Suprapubic skin (tissue), 4 donors: ENCODE results near the gene IMMT. TPM values are rescaled to one million over a fixed set of nuclear protein-coding genes. Genes with fewer than 3 reads are reported as not detected.
"Not testable (repeated sequence)": the region's sequence is repeated elsewhere in the genome, so short reads cannot be mapped to it uniquely, and the experiment has no call there.

Source experiments
- DNase-seq, 2 donors: peaks; one replicate each; pipeline ENCODE4 v3.0.0-alpha.2; 2019; ENCODE audit warnings: low spot score in 2 of 2
- H3K27ac ChIP-seq: fragments of 200-600 bp; sonication (generic); one replicate; pipeline ENCODE4 v1.5.1; 2019
- H3K27me3 ChIP-seq: fragments of 200-600 bp; sonication (generic); one replicate; pipeline ENCODE4 v1.5.1; 2019
- H3K36me3 ChIP-seq: fragments of 200-600 bp; sonication (generic); one replicate; pipeline ENCODE4 v1.5.1; 2019
- H3K4me1 ChIP-seq: fragments of 200-600 bp; sonication (generic); one replicate; pipeline ENCODE4 v1.5.1; 2019
- H3K4me3 ChIP-seq: fragments of 200-600 bp; sonication (generic); one replicate; pipeline ENCODE4 v1.5.1; 2019; ENCODE audit warnings: mild to moderate bottlenecking
- H3K9me3 ChIP-seq: fragments of 200-600 bp; sonication (generic); one replicate; pipeline ENCODE4 v1.5.1; 2019
- EP300 ChIP-seq: sonication (generic); formaldehyde crosslinking; IDR thresholded peaks from one replicate; pipeline ENCODE4 v1.6.1; 2017; ENCODE audit warnings: antibody characterized with exemption
- POLR2A ChIP-seq, 2 donors: fragments of 450-650 bp; IDR thresholded peaks; one replicate each; pipeline ENCODE4 v1.6.1; 2017; ENCODE audit warnings: antibody characterized with exemption in 2 of 2, mild to moderate bottlenecking in 2 of 2, moderate library complexity in 2 of 2
- POLR2AphosphoS5 ChIP-seq, 3 donors: sonication (generic); formaldehyde crosslinking; IDR thresholded peaks; one replicate each; pipeline ENCODE4 v1.6.1; 2017; ENCODE audit warnings: antibody characterized with exemption in 3 of 3
- WGBS: methylation state at CpG from one replicate; pipeline ENCODE4 v1.1.5; 2018; 5-methylcytosine and 5-hydroxymethylcytosine counted together
- total RNA-seq, 4 donors: library from RNA; depleted of rRNA; stranded (reverse); fragments of >200 nt; gene quantifications; one replicate each; pipeline ENCODE4 v1.1.0, GENCODE V29; 2016
- TF ChIP-seq, protein P1 (sequence below), 2 donors: fragments of 200-600 bp in 1 of 2; fragments of 450-650 bp in 1 of 2; sonication (generic) in 1 of 2; IDR thresholded peaks; one replicate each; pipeline ENCODE4 v1.5.1; 2016 to 2019; ENCODE audit warnings: antibody characterized with exemption in 2 of 2, mild to moderate bottlenecking in 1 of 2, moderate library complexity in 1 of 2

The IMMT gene
- total RNA-seq, 4 donors from 2014 or later: 39.5 to 73.2 (median 46.7) TPM

DNA sequence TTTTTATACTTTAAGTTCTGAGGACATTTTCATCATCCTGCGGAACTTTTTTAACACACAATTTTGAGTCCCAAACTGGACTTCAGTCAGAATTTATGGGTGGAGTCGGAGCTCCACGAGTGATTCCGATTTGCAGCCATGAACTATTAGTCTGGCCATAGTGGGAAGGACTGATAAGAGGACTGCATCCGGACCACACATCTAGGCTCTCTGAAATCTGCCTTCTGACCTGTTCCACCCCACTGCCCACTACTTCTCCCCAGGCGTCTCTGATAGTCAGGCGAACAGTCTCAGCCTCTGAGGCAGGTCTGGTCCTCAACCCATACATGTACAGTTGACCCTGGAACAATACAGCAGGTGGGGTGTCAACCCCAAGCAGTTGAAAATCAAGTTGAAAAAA, 9.2 kb upstream of the IMMT start:
- WGBS: 83% methylated on average over 7 of the region's 7 CpGs

DNA sequence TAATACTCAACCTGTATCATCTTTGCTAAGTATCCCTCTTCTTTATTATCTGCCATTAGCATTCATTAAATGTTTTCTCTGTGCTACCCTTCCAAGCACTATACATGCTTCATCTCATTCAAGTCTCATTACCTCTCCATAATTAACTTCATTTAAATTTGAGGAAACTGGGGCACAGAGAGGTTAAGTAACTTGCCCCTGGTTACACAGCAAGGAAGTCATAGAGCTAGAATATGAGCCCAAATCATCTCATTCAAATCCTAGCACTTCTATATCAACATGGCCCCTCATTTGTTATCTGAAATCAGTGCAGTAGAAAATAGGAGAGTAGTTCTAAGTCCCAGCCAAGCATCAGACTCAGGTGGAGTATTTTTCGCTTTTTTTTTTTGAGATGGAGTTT, 8.4 kb upstream of the IMMT start:
- TF ChIP-seq, protein P1, sequence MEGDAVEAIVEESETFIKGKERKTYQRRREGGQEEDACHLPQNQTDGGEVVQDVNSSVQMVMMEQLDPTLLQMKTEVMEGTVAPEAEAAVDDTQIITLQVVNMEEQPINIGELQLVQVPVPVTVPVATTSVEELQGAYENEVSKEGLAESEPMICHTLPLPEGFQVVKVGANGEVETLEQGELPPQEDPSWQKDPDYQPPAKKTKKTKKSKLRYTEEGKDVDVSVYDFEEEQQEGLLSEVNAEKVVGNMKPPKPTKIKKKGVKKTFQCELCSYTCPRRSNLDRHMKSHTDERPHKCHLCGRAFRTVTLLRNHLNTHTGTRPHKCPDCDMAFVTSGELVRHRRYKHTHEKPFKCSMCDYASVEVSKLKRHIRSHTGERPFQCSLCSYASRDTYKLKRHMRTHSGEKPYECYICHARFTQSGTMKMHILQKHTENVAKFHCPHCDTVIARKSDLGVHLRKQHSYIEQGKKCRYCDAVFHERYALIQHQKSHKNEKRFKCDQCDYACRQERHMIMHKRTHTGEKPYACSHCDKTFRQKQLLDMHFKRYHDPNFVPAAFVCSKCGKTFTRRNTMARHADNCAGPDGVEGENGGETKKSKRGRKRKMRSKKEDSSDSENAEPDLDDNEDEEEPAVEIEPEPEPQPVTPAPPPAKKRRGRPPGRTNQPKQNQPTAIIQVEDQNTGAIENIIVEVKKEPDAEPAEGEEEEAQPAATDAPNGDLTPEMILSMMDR (IDR thresholded peaks at IDR 0.05): no peak
- TF ChIP-seq POLR2AphosphoS5 (IDR thresholded peaks at IDR 0.05): no peak
- no peak for TF ChIP-seq POLR2A (IDR thresholded peaks at IDR 0.05)
- TF ChIP-seq EP300: no peak
- Histone ChIP-seq H3K9me3 (no peaks in the 10 kb centered on the region), H3K36me3 (peaks cover 32% of the 10 kb centered on the region), H3K4me3 (no peak overlapping the region), H3K4me1 (peaks cover 21% of the 10 kb centered on the region), H3K27ac (no peak overlapping the region), H3K27me3 (no peaks in the 10 kb centered on the region)
- DNase-seq: no peak
- WGBS: 100% methylated on average over 1 of the region's 1 CpG

More for the DNA sequence above, 9.2 kb upstream of the IMMT start:
- H3K4me1 ChIP-seq: peaks cover 16% of the 10 kb centered on the region
- DNase-seq: no peak
- no peak overlapping the region for H3K27ac ChIP-seq
- no peak for TF ChIP-seq POLR2AphosphoS5 (IDR thresholded peaks at IDR 0.05)
- TF ChIP-seq, protein P1 (IDR thresholded peaks at IDR 0.05): no peak
- no peak for TF ChIP-seq EP300
- TF ChIP-seq POLR2A (IDR thresholded peaks at IDR 0.05): no peak
- peaks cover 39% of the 10 kb centered on the region for H3K36me3 ChIP-seq
- H3K4me3 ChIP-seq: no peak overlapping the region
- no peaks in the 10 kb centered on the region for H3K9me3 ChIP-seq
- H3K27me3 ChIP-seq: no peaks in the 10 kb centered on the region

DNA sequence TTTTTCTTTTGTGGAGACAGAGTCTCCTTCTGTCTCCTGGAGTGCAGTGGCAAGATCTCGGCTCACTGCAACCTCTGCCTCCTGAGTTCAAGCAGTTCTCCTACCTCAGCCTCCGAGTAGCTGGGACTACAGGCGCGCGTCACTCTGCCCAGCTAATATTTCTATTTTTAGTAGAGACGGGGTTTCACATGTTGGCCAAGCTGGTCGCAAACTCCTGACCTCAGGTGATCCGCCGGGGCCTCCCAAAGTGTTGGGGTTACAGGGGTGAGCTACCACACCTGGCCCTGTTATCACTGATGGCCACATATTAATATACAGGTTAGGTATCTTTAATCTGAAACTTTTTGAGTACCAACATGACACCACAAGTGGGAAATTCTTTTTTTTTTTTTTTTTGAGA, 7.4 kb upstream of the IMMT start:
- H3K36me3 ChIP-seq: peaks cover 23% of the 10 kb centered on the region
- TF ChIP-seq POLR2AphosphoS5 (IDR thresholded peaks at IDR 0.05) (no peak), POLR2A (IDR thresholded peaks at IDR 0.05) (no peak), EP300 (no peak)
- TF ChIP-seq, protein P1 (IDR thresholded peaks at IDR 0.05): no peak
- H3K27ac ChIP-seq: no peak overlapping the region
- H3K4me3 ChIP-seq: no peak overlapping the region
- DNase-seq: no peak
- WGBS: 88% methylated on average over 9 of the region's 9 CpGs
- peaks cover 22% of the 10 kb centered on the region for H3K4me1 ChIP-seq
- no peaks in the 10 kb centered on the region for H3K9me3 ChIP-seq
- H3K27me3 ChIP-seq: no peaks in the 10 kb centered on the region

DNA sequence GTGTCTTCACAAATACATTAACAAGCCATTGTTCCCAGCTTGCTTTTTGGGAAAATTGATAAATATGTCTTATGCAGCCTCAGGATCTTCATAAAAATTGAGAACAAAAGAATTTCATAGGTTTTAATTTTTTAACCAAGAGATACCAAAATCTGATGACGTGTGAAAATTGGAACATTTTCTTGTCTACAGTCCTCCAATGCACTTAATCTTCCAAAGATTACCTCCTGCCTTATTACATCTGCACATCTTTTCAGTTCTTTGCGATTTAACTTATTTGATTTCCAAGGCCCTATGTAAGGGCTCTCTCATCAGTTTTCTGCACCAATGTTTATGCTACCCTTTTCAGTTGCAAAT, 7.1 kb upstream of the IMMT start:
- H3K4me3 ChIP-seq: no peak overlapping the region
- WGBS: 90% methylated on average over 2 of the region's 2 CpGs
- H3K27me3 ChIP-seq: no peaks in the 10 kb centered on the region
- peaks cover 22% of the 10 kb centered on the region for H3K4me1 ChIP-seq
- no peaks in the 10 kb centered on the region for H3K9me3 ChIP-seq
- DNase-seq: no peak
- peaks cover 19% of the 10 kb centered on the region for H3K36me3 ChIP-seq
- no peak overlapping the region for H3K27ac ChIP-seq
- no peak for TF ChIP-seq POLR2AphosphoS5 (IDR thresholded peaks at IDR 0.05)
- TF ChIP-seq, protein P1 (IDR thresholded peaks at IDR 0.05): no peak
- no peak for TF ChIP-seq POLR2A (IDR thresholded peaks at IDR 0.05)
- no peak for TF ChIP-seq EP300

DNA sequence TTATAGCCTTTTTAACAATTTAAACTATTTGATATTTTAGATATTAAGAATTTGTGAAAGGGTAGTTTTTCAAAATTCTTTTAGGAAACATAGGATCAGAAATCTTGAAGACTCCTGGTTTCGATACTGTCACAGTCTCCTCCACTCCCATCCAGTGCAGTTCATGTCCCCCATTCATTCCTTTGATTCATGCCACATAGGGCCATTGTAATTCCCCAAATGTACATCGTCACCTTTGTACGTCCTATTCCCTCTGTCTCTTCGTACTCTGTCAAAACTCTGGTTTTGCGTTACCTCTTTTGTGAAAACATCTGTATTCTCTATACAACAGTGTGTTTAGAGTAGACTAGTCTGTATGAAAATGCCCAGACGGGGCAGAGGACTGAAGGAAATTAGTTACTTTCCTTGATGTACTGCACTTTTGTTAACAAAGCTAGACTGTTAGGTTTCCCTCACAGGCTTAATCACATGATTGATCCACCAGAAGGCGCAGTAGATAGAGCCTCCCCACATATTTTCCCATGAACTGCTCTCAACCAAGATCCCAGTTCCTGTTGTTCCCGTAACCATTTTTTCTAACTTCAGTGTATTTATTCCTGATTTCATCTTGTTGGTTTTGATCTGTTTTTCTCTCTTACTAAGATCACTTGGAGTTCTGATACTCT, 6.5 kb upstream of the IMMT start:
- H3K4me3 ChIP-seq: no peak overlapping the region
- no peak overlapping the region for H3K27ac ChIP-seq
- H3K4me1 ChIP-seq: peaks cover 22% of the 10 kb centered on the region
- H3K9me3 ChIP-seq: no peaks in the 10 kb centered on the region
- no peak for TF ChIP-seq EP300
- TF ChIP-seq POLR2AphosphoS5 (IDR thresholded peaks at IDR 0.05): no peak
- TF ChIP-seq POLR2A (IDR thresholded peaks at IDR 0.05): no peak
- TF ChIP-seq, protein P1 (IDR thresholded peaks at IDR 0.05): no peak
- peaks cover 14% of the 10 kb centered on the region for H3K36me3 ChIP-seq
- WGBS: 80% methylated on average over 8 of the region's 8 CpGs
- no peaks in the 10 kb centered on the region for H3K27me3 ChIP-seq
- no peak for DNase-seq

DNA sequence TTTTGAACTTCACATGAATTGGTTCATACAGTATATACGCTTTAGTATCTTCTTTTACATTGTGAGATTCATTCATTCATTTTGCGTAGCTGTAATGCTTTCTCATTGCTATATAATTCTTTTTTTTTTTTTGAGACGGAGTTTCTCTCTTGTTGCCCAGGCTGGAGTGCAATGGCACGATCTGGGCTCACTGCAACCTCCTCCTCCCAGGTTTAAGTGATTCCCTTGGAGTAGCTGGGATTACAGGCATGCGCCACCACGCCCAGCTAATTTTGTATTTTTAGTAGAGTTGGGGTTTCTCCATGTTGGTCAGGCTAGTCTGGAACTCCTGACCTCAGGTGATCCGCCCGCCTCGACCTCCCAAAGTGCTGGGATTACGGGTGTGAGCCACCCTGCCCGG, 5.3 kb upstream of the IMMT start:
- not testable (repeated sequence) for H3K36me3 ChIP-seq, DNase-seq, H3K27me3 ChIP-seq, H3K27ac ChIP-seq, H3K9me3 ChIP-seq
- 84% methylated on average over 11 of the region's 11 CpGs for WGBS
- Histone ChIP-seq H3K4me1 (peaks cover 31% of the 10 kb centered on the region), H3K4me3 (peak overlapping the region; percentile 79)
